GM23338 (cell line): Measurements from ENCODE around the gene MIAT. TPM values are rescaled to one million over a fixed set of nuclear protein-coding genes. Genes with fewer than 3 reads are reported as not detected.
A peak's percentile ranks its signal among the peaks of the same experiment; 100 is the strongest.

Experiments
- ATAC-seq: fragments of 200-7000 bp; cut with Tn5 transposase; 3 replicates; pipeline ENCODE4 v1.9.1; 2020
- DNase-seq: peaks from one replicate; pipeline ENCODE4 v3.0.0-alpha.2; 2015; ENCODE audit warnings: low spot score
- H2AFZ ChIP-seq: fragments of 200-600 bp; sonication (generic); 2 replicates; pipeline ENCODE4 v1.8.0; 2016; ENCODE audit warnings: antibody characterized with exemption, mild to moderate bottlenecking, moderate library complexity
- H3F3A ChIP-seq: fragments of 200-600 bp; sonication (generic); replicated peaks from 2 replicates; pipeline ENCODE4 v1.8.0; 2017; ENCODE audit warnings: antibody characterized with exemption, mixed run types, low read depth
- H3K27ac ChIP-seq: fragments of 200-600 bp; sonication (generic); 2 replicates; pipeline ENCODE4 v1.6.1; 2016; ENCODE audit warnings: low read depth
- H3K27me3 ChIP-seq: fragments of 200-600 bp; sonication (generic); 2 replicates; pipeline ENCODE4 v1.8.0; 2016; ENCODE audit warnings: mild to moderate bottlenecking, mixed run types, moderate library complexity; ENCODE audit not compliant: insufficient read depth
- H3K36me3 ChIP-seq: fragments of 200-600 bp; sonication (generic); 2 replicates; pipeline ENCODE4 v1.8.0; 2016; ENCODE audit warnings: mild to moderate bottlenecking; ENCODE audit not compliant: insufficient read depth
- H3K4me1 ChIP-seq: fragments of 200-600 bp; sonication (generic); 2 replicates; pipeline ENCODE4 v1.8.0; 2016; ENCODE audit warnings: mild to moderate bottlenecking, moderate library complexity; ENCODE audit not compliant: insufficient read depth
- H3K4me2 ChIP-seq: fragments of 200-600 bp; sonication (generic); 2 replicates; pipeline ENCODE4 v1.7.1; 2017; ENCODE audit warnings: mixed run types
- H3K4me3 ChIP-seq: fragments of 200-600 bp; sonication (generic); 2 replicates; pipeline ENCODE4 v1.6.1; 2016; ENCODE audit warnings: mixed run types
- H3K79me2 ChIP-seq: fragments of 200-600 bp; sonication (generic); replicated peaks from 2 replicates; pipeline ENCODE4 v1.8.0; 2017; ENCODE audit warnings: mild to moderate bottlenecking; ENCODE audit not compliant: insufficient read depth
- H3K9me2 ChIP-seq: fragments of 200-600 bp; sonication (generic); 2 replicates; pipeline ENCODE4 v1.8.0; 2017; ENCODE audit not compliant: insufficient read depth
- H4K20me1 ChIP-seq: fragments of 200-600 bp; sonication (generic); replicated peaks from 2 replicates; pipeline ENCODE4 v1.8.0; 2017; ENCODE audit warnings: mild to moderate bottlenecking; ENCODE audit not compliant: insufficient read depth
- H3K27ac Mint-ChIP-seq: 2 replicates; pipeline ENCODE4 v1.8.0; 2020; ENCODE audit warnings: inconsistent platforms, mild to moderate bottlenecking, moderate library complexity, mixed read lengths
- H3K27me3 Mint-ChIP-seq: 3 replicates; pipeline ENCODE4 v1.8.0; 2022; ENCODE audit warnings: low read depth, mild to moderate bottlenecking, moderate library complexity, mixed read lengths, inconsistent platforms; ENCODE audit not compliant: insufficient read depth, poor library complexity
- H3K36me3 Mint-ChIP-seq: 3 replicates; pipeline ENCODE4 v1.8.0; 2021; ENCODE audit warnings: low read depth, mild to moderate bottlenecking, inconsistent platforms, moderate library complexity, mixed read lengths
- H3K4me1 Mint-ChIP-seq: 3 replicates; pipeline ENCODE4 v1.8.0; 2020; ENCODE audit warnings: mild to moderate bottlenecking, inconsistent platforms, mixed read lengths
- H3K4me3 Mint-ChIP-seq: 3 replicates; pipeline ENCODE4 v1.8.0; 2021; ENCODE audit warnings: moderate library complexity, mild to moderate bottlenecking, inconsistent platforms, mixed read lengths
- H3K9me3 Mint-ChIP-seq: 3 replicates; pipeline ENCODE4 v1.8.0; 2020; ENCODE audit warnings: moderate library complexity, mild to moderate bottlenecking, inconsistent platforms, mixed read lengths
- CREB1 ChIP-seq: fragments of 250-450 bp; sonication (Bioruptor Pico); IDR thresholded peaks from 2 replicates; pipeline ENCODE4 v1.5.0; 2020; ENCODE audit warnings: low read depth, mild to moderate bottlenecking, moderate library complexity
- EZH2 ChIP-seq: fragments of 200-600 bp; sonication (generic); IDR thresholded peaks from one replicate; pipeline ENCODE4 v1.8.0; 2017; ENCODE audit warnings: antibody characterized with exemption, mild to moderate bottlenecking, low read depth; ENCODE audit not compliant: unreplicated experiment
- EZH2phosphoT487 ChIP-seq: fragments of 200-600 bp; sonication (generic); IDR thresholded peaks from one replicate; pipeline ENCODE4 v1.8.1; 2018; ENCODE audit warnings: antibody characterized with exemption; ENCODE audit not compliant: unreplicated experiment
- JUNB ChIP-seq: IDR thresholded peaks from one replicate; pipeline ENCODE4 v1.6.1; 2016; ENCODE audit warnings: antibody characterized with exemption; ENCODE audit not compliant: unreplicated experiment
- NANOG ChIP-seq: IDR thresholded peaks from 2 replicates; pipeline ENCODE4 v1.6.1; 2016; ENCODE audit warnings: antibody characterized with exemption, borderline replicate concordance
- POLR2AphosphoS5 ChIP-seq: IDR thresholded peaks from 2 replicates; pipeline ENCODE4 v1.6.1; 2016; ENCODE audit warnings: antibody characterized with exemption, low read depth
- STAT1 ChIP-seq: IDR thresholded peaks from one replicate; pipeline ENCODE4 v1.6.1; 2016; ENCODE audit warnings: antibody characterized with exemption; ENCODE audit not compliant: unreplicated experiment
- ZNF114 ChIP-seq: fragments of 250-450 bp; sonication (Bioruptor Pico); IDR thresholded peaks from 2 replicates; pipeline ENCODE4 v1.5.0; 2020; ENCODE audit warnings: mild to moderate bottlenecking, moderate library complexity
- ZNF331 ChIP-seq: fragments of 250-450 bp; sonication (Bioruptor Pico); IDR thresholded peaks from 2 replicates; pipeline ENCODE4 v1.5.0; 2020; ENCODE audit warnings: low read depth, mild to moderate bottlenecking, moderate library complexity
- polyA plus RNA-seq: library from polyadenylated mRNA; unstranded; fragments of >200 nt; fragmentation: Nextera tagmentation; extraction: Ambion mirVana; gene quantifications from 2 replicates; pipeline ENCODE4 v1.2.1, GENCODE V29; 2016
- total RNA-seq: library from RNA; depleted of rRNA; stranded (reverse); fragments of >200 nt; shearing (Covaris generic); gene quantifications from 2 replicates; pipeline ENCODE4 v1.2.3, GENCODE V29; 2014
- TF ChIP-seq, protein P1 (sequence below): fragments of 250-450 bp; sonication (Bioruptor Pico); IDR thresholded peaks from 2 replicates; pipeline ENCODE4 v1.5.0; 2020; ENCODE audit warnings: mild to moderate bottlenecking, moderate library complexity
- TF ChIP-seq, protein P2 (sequence below), 2 experiments: fragments of 200-600 bp in 1 of 2; sonication (generic) in 1 of 2; conservative IDR thresholded peaks; 2 replicates each; pipeline versions ENCODE4 v1.5.1 to v1.6.1; 2016 to 2017; ENCODE audit warnings: antibody characterized with exemption in 2 of 2, low read depth in 2 of 2, mild to moderate bottlenecking in 2 of 2, moderate library complexity in 1 of 2
- TF ChIP-seq, protein P3 (sequence below): IDR thresholded peaks from one replicate; pipeline ENCODE4 v1.6.1; 2018; ENCODE audit warnings: antibody characterized with exemption; ENCODE audit not compliant: unreplicated experiment
- TF ChIP-seq, protein P4 (sequence below): IDR thresholded peaks from 2 replicates; pipeline ENCODE4 v1.6.1; 2016; ENCODE audit warnings: antibody characterized with exemption

Gene MIAT
- total and polyA plus RNA-seq, 2 experiments from 2014 or later: 10.0 to 63.6 TPM

DNA sequence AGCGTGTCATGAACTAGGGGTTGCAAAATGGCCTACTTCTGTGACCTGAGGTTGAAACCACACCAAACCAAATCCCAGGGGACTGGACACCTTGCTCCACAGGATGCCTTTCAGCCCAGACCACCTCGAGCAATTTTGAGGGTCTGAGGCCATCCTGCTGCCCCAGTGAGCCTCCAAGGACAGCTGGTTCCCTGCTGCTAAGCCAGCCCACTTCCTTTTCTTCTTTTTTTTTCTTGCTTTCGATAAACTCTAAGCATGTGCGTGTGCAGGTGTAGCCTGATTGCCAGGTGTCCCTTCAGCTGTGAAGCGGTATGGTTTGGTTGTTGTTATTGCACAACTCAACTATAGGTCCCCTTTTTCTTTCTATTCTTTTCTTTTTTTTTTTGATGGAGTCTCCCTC, 42.2 kb upstream of the MIAT start:
- Histone ChIP-seq H3K4me3 (no peak overlapping the region), H3K36me3 (no peaks in the 10 kb centered on the region), H3K27ac (no peak overlapping the region), H3F3A (peaks cover 17% of the 10 kb centered on the region), H3K79me2 (no peaks in the 10 kb centered on the region), H3K4me2 (peak overlapping the region; percentile 75), H3K27me3 (peaks cover 34% of the 10 kb centered on the region), H3K4me1 (peaks cover 63% of the 10 kb centered on the region), H4K20me1 (no peaks in the 10 kb centered on the region), H2AFZ (no peak overlapping the region), H3K9me2 (no peaks in the 10 kb centered on the region)
- H3K9me3 Mint-ChIP-seq: no peaks in the 10 kb centered on the region
- H3K4me1 Mint-ChIP-seq: peaks cover 61% of the 10 kb centered on the region
- H3K27me3 Mint-ChIP-seq: peaks cover 48% of the 10 kb centered on the region
- TF ChIP-seq, protein P1, sequence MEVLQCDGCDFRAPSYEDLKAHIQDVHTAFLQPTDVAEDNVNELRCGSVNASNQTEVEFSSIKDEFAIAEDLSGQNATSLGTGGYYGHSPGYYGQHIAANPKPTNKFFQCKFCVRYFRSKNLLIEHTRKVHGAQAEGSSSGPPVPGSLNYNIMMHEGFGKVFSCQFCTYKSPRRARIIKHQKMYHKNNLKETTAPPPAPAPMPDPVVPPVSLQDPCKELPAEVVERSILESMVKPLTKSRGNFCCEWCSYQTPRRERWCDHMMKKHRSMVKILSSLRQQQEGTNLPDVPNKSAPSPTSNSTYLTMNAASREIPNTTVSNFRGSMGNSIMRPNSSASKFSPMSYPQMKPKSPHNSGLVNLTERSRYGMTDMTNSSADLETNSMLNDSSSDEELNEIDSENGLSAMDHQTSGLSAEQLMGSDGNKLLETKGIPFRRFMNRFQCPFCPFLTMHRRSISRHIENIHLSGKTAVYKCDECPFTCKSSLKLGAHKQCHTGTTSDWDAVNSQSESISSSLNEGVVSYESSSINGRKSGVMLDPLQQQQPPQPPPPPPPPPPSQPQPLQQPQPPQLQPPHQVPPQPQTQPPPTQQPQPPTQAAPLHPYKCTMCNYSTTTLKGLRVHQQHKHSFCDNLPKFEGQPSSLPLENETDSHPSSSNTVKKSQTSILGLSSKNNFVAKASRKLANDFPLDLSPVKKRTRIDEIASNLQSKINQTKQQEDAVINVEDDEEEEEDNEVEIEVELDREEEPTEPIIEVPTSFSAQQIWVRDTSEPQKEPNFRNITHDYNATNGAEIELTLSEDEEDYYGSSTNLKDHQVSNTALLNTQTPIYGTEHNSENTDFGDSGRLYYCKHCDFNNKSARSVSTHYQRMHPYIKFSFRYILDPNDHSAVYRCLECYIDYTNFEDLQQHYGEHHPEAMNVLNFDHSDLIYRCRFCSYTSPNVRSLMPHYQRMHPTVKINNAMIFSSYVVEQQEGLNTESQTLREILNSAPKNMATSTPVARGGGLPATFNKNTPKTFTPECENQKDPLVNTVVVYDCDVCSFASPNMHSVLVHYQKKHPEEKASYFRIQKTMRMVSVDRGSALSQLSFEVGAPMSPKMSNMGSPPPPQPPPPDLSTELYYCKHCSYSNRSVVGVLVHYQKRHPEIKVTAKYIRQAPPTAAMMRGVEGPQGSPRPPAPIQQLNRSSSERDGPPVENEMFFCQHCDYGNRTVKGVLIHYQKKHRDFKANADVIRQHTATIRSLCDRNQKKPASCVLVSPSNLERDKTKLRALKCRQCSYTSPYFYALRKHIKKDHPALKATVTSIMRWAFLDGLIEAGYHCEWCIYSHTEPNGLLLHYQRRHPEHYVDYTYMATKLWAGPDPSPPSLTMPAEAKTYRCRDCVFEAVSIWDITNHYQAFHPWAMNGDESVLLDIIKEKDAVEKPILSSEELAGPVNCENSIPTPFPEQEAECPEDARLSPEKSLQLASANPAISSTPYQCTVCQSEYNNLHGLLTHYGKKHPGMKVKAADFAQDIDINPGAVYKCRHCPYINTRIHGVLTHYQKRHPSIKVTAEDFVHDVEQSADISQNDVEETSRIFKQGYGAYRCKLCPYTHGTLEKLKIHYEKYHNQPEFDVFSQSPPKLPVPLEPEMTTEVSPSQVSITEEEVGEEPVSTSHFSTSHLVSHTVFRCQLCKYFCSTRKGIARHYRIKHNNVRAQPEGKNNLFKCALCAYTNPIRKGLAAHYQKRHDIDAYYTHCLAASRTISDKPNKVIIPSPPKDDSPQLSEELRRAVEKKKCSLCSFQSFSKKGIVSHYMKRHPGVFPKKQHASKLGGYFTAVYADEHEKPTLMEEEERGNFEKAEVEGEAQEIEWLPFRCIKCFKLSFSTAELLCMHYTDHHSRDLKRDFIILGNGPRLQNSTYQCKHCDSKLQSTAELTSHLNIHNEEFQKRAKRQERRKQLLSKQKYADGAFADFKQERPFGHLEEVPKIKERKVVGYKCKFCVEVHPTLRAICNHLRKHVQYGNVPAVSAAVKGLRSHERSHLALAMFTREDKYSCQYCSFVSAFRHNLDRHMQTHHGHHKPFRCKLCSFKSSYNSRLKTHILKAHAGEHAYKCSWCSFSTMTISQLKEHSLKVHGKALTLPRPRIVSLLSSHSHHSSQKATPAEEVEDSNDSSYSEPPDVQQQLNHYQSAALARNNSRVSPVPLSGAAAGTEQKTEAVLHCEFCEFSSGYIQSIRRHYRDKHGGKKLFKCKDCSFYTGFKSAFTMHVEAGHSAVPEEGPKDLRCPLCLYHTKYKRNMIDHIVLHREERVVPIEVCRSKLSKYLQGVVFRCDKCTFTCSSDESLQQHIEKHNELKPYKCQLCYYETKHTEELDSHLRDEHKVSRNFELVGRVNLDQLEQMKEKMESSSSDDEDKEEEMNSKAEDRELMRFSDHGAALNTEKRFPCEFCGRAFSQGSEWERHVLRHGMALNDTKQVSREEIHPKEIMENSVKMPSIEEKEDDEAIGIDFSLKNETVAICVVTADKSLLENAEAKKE (CRISPR knock-in tag): no peak
- TF ChIP-seq, protein P2, sequence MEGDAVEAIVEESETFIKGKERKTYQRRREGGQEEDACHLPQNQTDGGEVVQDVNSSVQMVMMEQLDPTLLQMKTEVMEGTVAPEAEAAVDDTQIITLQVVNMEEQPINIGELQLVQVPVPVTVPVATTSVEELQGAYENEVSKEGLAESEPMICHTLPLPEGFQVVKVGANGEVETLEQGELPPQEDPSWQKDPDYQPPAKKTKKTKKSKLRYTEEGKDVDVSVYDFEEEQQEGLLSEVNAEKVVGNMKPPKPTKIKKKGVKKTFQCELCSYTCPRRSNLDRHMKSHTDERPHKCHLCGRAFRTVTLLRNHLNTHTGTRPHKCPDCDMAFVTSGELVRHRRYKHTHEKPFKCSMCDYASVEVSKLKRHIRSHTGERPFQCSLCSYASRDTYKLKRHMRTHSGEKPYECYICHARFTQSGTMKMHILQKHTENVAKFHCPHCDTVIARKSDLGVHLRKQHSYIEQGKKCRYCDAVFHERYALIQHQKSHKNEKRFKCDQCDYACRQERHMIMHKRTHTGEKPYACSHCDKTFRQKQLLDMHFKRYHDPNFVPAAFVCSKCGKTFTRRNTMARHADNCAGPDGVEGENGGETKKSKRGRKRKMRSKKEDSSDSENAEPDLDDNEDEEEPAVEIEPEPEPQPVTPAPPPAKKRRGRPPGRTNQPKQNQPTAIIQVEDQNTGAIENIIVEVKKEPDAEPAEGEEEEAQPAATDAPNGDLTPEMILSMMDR (conservative IDR thresholded peaks at IDR 0.05; ENCODE audit: low read depth in 2 of 2): no peak
- TF ChIP-seq ZNF331 (CRISPR knock-in tag) (no peak), JUNB (no peak), POLR2AphosphoS5 (no peak), ZNF114 (CRISPR knock-in tag) (no peak), STAT1 (no peak), EZH2 (no peak), EZH2phosphoT487 (no peak), CREB1 (CRISPR knock-in tag) (no peak), NANOG (no peak)
- TF ChIP-seq, protein P3, sequence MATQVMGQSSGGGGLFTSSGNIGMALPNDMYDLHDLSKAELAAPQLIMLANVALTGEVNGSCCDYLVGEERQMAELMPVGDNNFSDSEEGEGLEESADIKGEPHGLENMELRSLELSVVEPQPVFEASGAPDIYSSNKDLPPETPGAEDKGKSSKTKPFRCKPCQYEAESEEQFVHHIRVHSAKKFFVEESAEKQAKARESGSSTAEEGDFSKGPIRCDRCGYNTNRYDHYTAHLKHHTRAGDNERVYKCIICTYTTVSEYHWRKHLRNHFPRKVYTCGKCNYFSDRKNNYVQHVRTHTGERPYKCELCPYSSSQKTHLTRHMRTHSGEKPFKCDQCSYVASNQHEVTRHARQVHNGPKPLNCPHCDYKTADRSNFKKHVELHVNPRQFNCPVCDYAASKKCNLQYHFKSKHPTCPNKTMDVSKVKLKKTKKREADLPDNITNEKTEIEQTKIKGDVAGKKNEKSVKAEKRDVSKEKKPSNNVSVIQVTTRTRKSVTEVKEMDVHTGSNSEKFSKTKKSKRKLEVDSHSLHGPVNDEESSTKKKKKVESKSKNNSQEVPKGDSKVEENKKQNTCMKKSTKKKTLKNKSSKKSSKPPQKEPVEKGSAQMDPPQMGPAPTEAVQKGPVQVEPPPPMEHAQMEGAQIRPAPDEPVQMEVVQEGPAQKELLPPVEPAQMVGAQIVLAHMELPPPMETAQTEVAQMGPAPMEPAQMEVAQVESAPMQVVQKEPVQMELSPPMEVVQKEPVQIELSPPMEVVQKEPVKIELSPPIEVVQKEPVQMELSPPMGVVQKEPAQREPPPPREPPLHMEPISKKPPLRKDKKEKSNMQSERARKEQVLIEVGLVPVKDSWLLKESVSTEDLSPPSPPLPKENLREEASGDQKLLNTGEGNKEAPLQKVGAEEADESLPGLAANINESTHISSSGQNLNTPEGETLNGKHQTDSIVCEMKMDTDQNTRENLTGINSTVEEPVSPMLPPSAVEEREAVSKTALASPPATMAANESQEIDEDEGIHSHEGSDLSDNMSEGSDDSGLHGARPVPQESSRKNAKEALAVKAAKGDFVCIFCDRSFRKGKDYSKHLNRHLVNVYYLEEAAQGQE: no peak
- TF ChIP-seq, protein P4, sequence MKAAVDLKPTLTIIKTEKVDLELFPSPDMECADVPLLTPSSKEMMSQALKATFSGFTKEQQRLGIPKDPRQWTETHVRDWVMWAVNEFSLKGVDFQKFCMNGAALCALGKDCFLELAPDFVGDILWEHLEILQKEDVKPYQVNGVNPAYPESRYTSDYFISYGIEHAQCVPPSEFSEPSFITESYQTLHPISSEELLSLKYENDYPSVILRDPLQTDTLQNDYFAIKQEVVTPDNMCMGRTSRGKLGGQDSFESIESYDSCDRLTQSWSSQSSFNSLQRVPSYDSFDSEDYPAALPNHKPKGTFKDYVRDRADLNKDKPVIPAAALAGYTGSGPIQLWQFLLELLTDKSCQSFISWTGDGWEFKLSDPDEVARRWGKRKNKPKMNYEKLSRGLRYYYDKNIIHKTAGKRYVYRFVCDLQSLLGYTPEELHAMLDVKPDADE: no peak
- DNase-seq (no peak), ATAC-seq (no peak)
- no peak overlapping the region for H3K4me3 Mint-ChIP-seq
- no peak overlapping the region for H3K27ac Mint-ChIP-seq
- H3K36me3 Mint-ChIP-seq: no peaks in the 10 kb centered on the region; the same call in 2 of the 3 replicates
